H1 (cell line): Measurements from ENCODE around the gene NCCRP1. TPM values are rescaled to one million over a fixed set of nuclear protein-coding genes. Genes with fewer than 3 reads are reported as not detected.
A peak's percentile ranks its signal among the peaks of the same experiment; 100 is the strongest.

Source experiments
- CTCF ChIA-PET: fragments of 300-600 bp; sonication (Branson Sonifier 250); formaldehyde crosslinking; loops from one replicate; lab custom pipeline; 2021; ENCODE audit not compliant: partially characterized antibody; lab: Charles Lee
- POLR2A ChIA-PET: fragments of 300-600 bp; sonication (Branson Sonifier 250); formaldehyde crosslinking; loops from one replicate; lab custom pipeline; 2021; ENCODE audit warnings: inconsistent platforms; ENCODE audit not compliant: partially characterized antibody; lab: Charles Lee
- DNase-seq, 2 experiments: peaks; one replicate each; pipeline versions ENCODE4 v3.0.0 to v3.0.0-alpha.2; 2010 to 2022; ENCODE audit warnings: low spot score in 2 of 2, low read depth in 1 of 2, mixed read lengths in 1 of 2
- FAIRE-seq: peaks from 2 replicates; lab custom pipeline; 2011; peaks lifted over from hg19 to GRCh38; lab: Jason Lieb, UNC
- H2AFZ ChIP-seq: 2 replicates; pipeline ENCODE4 v1.8.1; 2012; ENCODE audit warnings: low read length, inconsistent platforms
- H2AK5ac ChIP-seq: 2 replicates; pipeline ENCODE4 v1.6.1; 2013; ENCODE audit warnings: low read depth, low read length
- H2BK120ac ChIP-seq: replicated peaks from 2 replicates; pipeline ENCODE3; 2013; ENCODE audit warnings: low read depth, low read length, inconsistent platforms
- H2BK12ac ChIP-seq: 2 replicates; pipeline ENCODE4 v1.6.1; 2013; ENCODE audit warnings: low read depth, low read length
- H2BK15ac ChIP-seq: 2 replicates; pipeline ENCODE4 v1.6.1; 2013; ENCODE audit warnings: low read length
- H2BK20ac ChIP-seq: 2 replicates; pipeline ENCODE4 v1.6.1; 2013; ENCODE audit warnings: low read length
- H2BK5ac ChIP-seq: 2 replicates; pipeline ENCODE4 v1.6.1; 2013; ENCODE audit warnings: low read depth, low read length
- H3K14ac ChIP-seq: 2 replicates; pipeline ENCODE4 v1.6.1; 2013; ENCODE audit warnings: inconsistent platforms; ENCODE audit not compliant: insufficient read length
- H3K18ac ChIP-seq: 2 replicates; pipeline ENCODE4 v1.6.1; 2013; ENCODE audit warnings: low read length; ENCODE audit errors: extremely low read depth
- H3K23ac ChIP-seq: 2 replicates; pipeline ENCODE4 v1.6.1; 2013; ENCODE audit warnings: inconsistent platforms; ENCODE audit not compliant: insufficient read length
- H3K23me2 ChIP-seq: 2 replicates; pipeline ENCODE4 v1.6.1; 2013; ENCODE audit warnings: low read depth, low read length
- H3K27ac ChIP-seq: 2 replicates; pipeline ENCODE4 v1.6.1; 2011; ENCODE audit warnings: low read depth, low read length, inconsistent platforms
- H3K27me3 ChIP-seq, 4 experiments: replicated peaks in 1 of 4; 1 replicate in 1 of 4; 2 replicates in 3 of 4; pipeline versions ENCODE4 v1.6.1 to v1.8.1; 2011 to 2013; ENCODE audit warnings: low read length in 3 of 4, mild to moderate bottlenecking in 3 of 4, inconsistent platforms in 2 of 4, mixed read lengths in 2 of 4, moderate library complexity in 1 of 4; ENCODE audit not compliant: control insufficient read depth in 3 of 4, insufficient read depth in 3 of 4; ENCODE audit errors: extremely low read depth in 1 of 4
- H3K36me3 ChIP-seq, 4 experiments: 2 replicates each; pipeline versions ENCODE4 v1.6.1 to v1.8.1; 2011 to 2013; ENCODE audit warnings: mild to moderate bottlenecking in 4 of 4, low read length in 3 of 4, moderate library complexity in 2 of 4, control low read depth in 1 of 4, inconsistent platforms in 1 of 4; ENCODE audit not compliant: insufficient read depth in 4 of 4, control insufficient read depth in 2 of 4
- H3K4ac ChIP-seq: replicated peaks from 2 replicates; pipeline ENCODE3; 2013; ENCODE audit warnings: low read length, low read depth, mixed read lengths, inconsistent platforms; ENCODE audit not compliant: insufficient read length
- H3K4me1 ChIP-seq, 4 experiments: replicated peaks in 1 of 4; 1 replicate in 1 of 4; 2 replicates in 3 of 4; pipeline versions ENCODE4 v1.6.1 to v1.8.1; 2011 to 2013; ENCODE audit warnings: low read length in 3 of 4, inconsistent platforms in 2 of 4, mixed read lengths in 1 of 4; ENCODE audit not compliant: insufficient read depth in 4 of 4, control insufficient read depth in 3 of 4
- H3K4me2 ChIP-seq, 2 experiments: 2 replicates each; pipeline versions ENCODE4 v1.6.1 to v1.8.1; 2011 to 2013; ENCODE audit warnings: low read depth in 2 of 2, low read length in 2 of 2, control low read depth in 1 of 2, inconsistent platforms in 1 of 2, mild to moderate bottlenecking in 1 of 2; ENCODE audit not compliant: insufficient read depth in 1 of 2
- H3K4me3 ChIP-seq, 4 experiments: fragments of 200-600, 300-600 bp in 1 of 4; sonication (generic), shearing (Covaris generic), sonication (Bioruptor Twin) in 1 of 4; 2 replicates each; pipeline versions ENCODE4 v1.5.1 to v1.8.1; 2011 to 2016; ENCODE audit warnings: low read length in 4 of 4, low read depth in 3 of 4, control low read depth in 2 of 4, inconsistent platforms in 2 of 4, mild to moderate bottlenecking in 2 of 4, mixed read lengths in 1 of 4, moderate library complexity in 1 of 4; ENCODE audit not compliant: insufficient read depth in 2 of 4; ENCODE audit errors: extremely low read depth in 1 of 4
- H3K56ac ChIP-seq: replicated peaks from 2 replicates; pipeline ENCODE3; 2013; ENCODE audit warnings: low read depth, mild to moderate bottlenecking, mixed read lengths, low read length, inconsistent platforms; ENCODE audit not compliant: insufficient read length
- H3K79me1 ChIP-seq: 2 replicates; pipeline ENCODE4 v1.6.1; 2013; ENCODE audit warnings: low read depth, low read length, control low read depth
- H3K79me2 ChIP-seq, 2 experiments: 2 replicates each; pipeline versions ENCODE4 v1.6.1 to v1.8.1; 2012 to 2013; ENCODE audit warnings: low read length in 2 of 2, mild to moderate bottlenecking in 2 of 2, inconsistent platforms in 1 of 2; ENCODE audit not compliant: insufficient read depth in 2 of 2, control insufficient read depth in 1 of 2
- H3K9ac ChIP-seq, 4 experiments: replicated peaks in 1 of 4; 1 replicate in 1 of 4; 2 replicates in 3 of 4; pipeline versions ENCODE4 v1.6.1 to v1.8.1; 2011 to 2013; ENCODE audit warnings: low read depth in 3 of 4, low read length in 3 of 4, control low read depth in 2 of 4, mild to moderate bottlenecking in 2 of 4, moderate library complexity in 2 of 4, inconsistent platforms in 1 of 4; ENCODE audit errors: extremely low read depth in 1 of 4
- H3K9me3 ChIP-seq, 2 experiments: 2 replicates each; pipeline versions ENCODE4 v1.6.1 to v1.8.1; 2012 to 2013; ENCODE audit warnings: mild to moderate bottlenecking in 2 of 2, moderate library complexity in 2 of 2, control low read depth in 1 of 2, inconsistent platforms in 1 of 2, low read depth in 1 of 2, low read length in 1 of 2, mixed read lengths in 1 of 2; ENCODE audit not compliant: insufficient read depth in 2 of 2
- H4K20me1 ChIP-seq, 2 experiments: replicated peaks in 1 of 2; 2 replicates each; pipeline versions ENCODE3 to v1.8.1; 2011 to 2013; ENCODE audit warnings: inconsistent platforms in 2 of 2, low read length in 2 of 2, mild to moderate bottlenecking in 1 of 2; ENCODE audit not compliant: insufficient read depth in 2 of 2, control insufficient read depth in 1 of 2
- H4K5ac ChIP-seq: 2 replicates; pipeline ENCODE4 v1.6.1; 2013; ENCODE audit warnings: low read length, low read depth, mixed read lengths, inconsistent platforms; ENCODE audit not compliant: insufficient read length
- H4K8ac ChIP-seq: 2 replicates; pipeline ENCODE4 v1.8.0; 2013; ENCODE audit warnings: mild to moderate bottlenecking, moderate library complexity, low read length, inconsistent platforms; ENCODE audit not compliant: insufficient read depth; ENCODE audit errors: extremely low read depth
- H4K91ac ChIP-seq: replicated peaks from 2 replicates; pipeline ENCODE3; 2013; ENCODE audit warnings: low read length, mixed read lengths, inconsistent platforms; ENCODE audit not compliant: insufficient read length
- CBX8 ChIP-seq: fragments of 300-800, 300-1000 bp; sonication (generic); IDR thresholded peaks from 2 replicates; pipeline ENCODE4 v1.7.1; 2016; ENCODE audit warnings: low read depth, low read length, borderline replicate concordance
- E2F6 ChIP-seq: IDR thresholded peaks from 2 replicates; pipeline ENCODE4 v1.6.1; 2012; ENCODE audit warnings: inconsistent platforms
- GABPA ChIP-seq: IDR thresholded peaks from 2 replicates; pipeline ENCODE4 v1.6.1; 2011; ENCODE audit warnings: mild to moderate bottlenecking, low read length, moderate library complexity, borderline replicate concordance; ENCODE audit not compliant: insufficient read depth
- KDM5A ChIP-seq: fragments of 200-600 bp; IDR thresholded peaks from 2 replicates; pipeline ENCODE4 v1.7.1; 2012; ENCODE audit warnings: mild to moderate bottlenecking, low read length, inconsistent platforms, mixed read lengths
- PHF8 ChIP-seq: fragments of 200-600 bp; sonication (generic); conservative IDR thresholded peaks from 2 replicates; pipeline ENCODE4 v1.7.1; 2012; ENCODE audit warnings: low read depth, mild to moderate bottlenecking, inconsistent platforms, low read length, moderate library complexity
- POLR2A ChIP-seq, 2 experiments: IDR thresholded peaks; 1 replicate in 1 of 2; 2 replicates in 1 of 2; pipeline ENCODE4 v1.6.1; 2011; ENCODE audit warnings: low read depth in 2 of 2, low read length in 2 of 2, mild to moderate bottlenecking in 2 of 2; ENCODE audit errors: control extremely low read depth in 1 of 2
- POU5F1 ChIP-seq: IDR thresholded peaks from 2 replicates; pipeline ENCODE4 v1.6.1; 2011; ENCODE audit warnings: low read depth, mild to moderate bottlenecking, low read length, moderate library complexity
- TAF7 ChIP-seq: optimal IDR thresholded peaks from 2 replicates; pipeline ENCODE3; 2011; ENCODE audit warnings: low read depth, mild to moderate bottlenecking, inconsistent platforms, low read length, moderate library complexity, borderline replicate concordance
- ZNF274 ChIP-seq: IDR thresholded peaks from 2 replicates; pipeline ENCODE4 v1.7.0; 2012; ENCODE audit warnings: low read length, borderline replicate concordance; ENCODE audit errors: extremely low read depth
- WGBS, 2 experiments: shearing (Covaris generic) in 1 of 2; methylation state at CpG; one replicate each; pipeline versions ENCODE4 v1.1.6 to v1.1.7; 2013 to 2015; ENCODE audit warnings: low lambda C conversion rate in 2 of 2, mixed read lengths in 2 of 2, inconsistent platforms in 1 of 2, low coverage in 1 of 2, missing lambda C conversion rate in 1 of 2; ENCODE audit not compliant: insufficient replicate concordance in 2 of 2, insufficient coverage in 1 of 2, insufficient read length in 1 of 2; ENCODE audit errors: extremely low coverage in 1 of 2, missing lambda C conversion rate in 1 of 2; 5-methylcytosine and 5-hydroxymethylcytosine counted together
- polyA plus RNA-seq, 7 experiments: library from polyadenylated mRNA; depleted of rRNA in 3 of 7; stranded (reverse) in 5 of 7; unstranded in 2 of 7; fragments of >200 nt in 5 of 7; fragments of 200-250 nt in 2 of 7; gene quantifications; 1 replicate in 5 of 7; 2 replicates in 1 of 7; 4 replicates in 1 of 7; pipeline versions ENCODE4 v1.2.1 to v1.2.3, GENCODE V29; 2011 to 2013; ENCODE audit warnings: missing spikeins in 2 of 7, mixed read lengths in 2 of 7
- total RNA-seq: library from RNA; stranded (reverse); fragmentation: NEBNext Ultra II Directional; extraction: Animal tissue kit (Norgen Biotek cat#: 25700); gene quantifications from 2 replicates; pipeline ENCODE4 v1.2.1, GENCODE V29; 2021
- TF ChIP-seq, protein P1 (sequence below), 3 experiments: IDR thresholded peaks; 1 replicate in 2 of 3; 2 replicates in 1 of 3; pipeline versions ENCODE4 v1.5.1 to v1.6.1; 2011; ENCODE audit warnings: low read length in 3 of 3, mild to moderate bottlenecking in 3 of 3, inconsistent platforms in 2 of 3, low read depth in 1 of 3, moderate library complexity in 1 of 3; ENCODE audit not compliant: insufficient read depth in 1 of 3; ENCODE audit errors: control extremely low read depth in 1 of 3

NCCRP1 gene
- total and polyA plus RNA-seq, 2 of the 8 experiments (the other 6 are each of a cell fraction or from before 2014, with no cell fraction given) = 2.8 to 7.9 TPM

- no peaks in the 10 kb centered on the region for H3K79me2 ChIP-seq
- H4K20me1 ChIP-seq = peaks cover 0 to 2% of the 10 kb centered on the region in 2 experiments
- H3K56ac ChIP-seq = no peak overlapping the region
- H2BK5ac ChIP-seq = no peak overlapping the region
- no peak overlapping the region for H3K23ac ChIP-seq
- peak in 1 of 2 experiments; percentile 58 for DNase-seq
- H3K4ac ChIP-seq = no peak overlapping the region
- H4K91ac ChIP-seq = peak overlapping the region; percentile 10
- peaks cover 8% of the 10 kb centered on the region; the same call in 1 of the 2 replicates for H3K23me2 ChIP-seq
- no peak overlapping the region for H2BK12ac ChIP-seq
- H3K4me2 ChIP-seq = peak overlapping the region; percentile 43 to 85
- FAIRE-seq = no peak
- peak overlapping the region; percentile 5; the same call in 1 of the 2 replicates for H4K8ac ChIP-seq
- 0 out of 2 replicates have a peak overlapping the region, but pooled peaks have one; percentile 23 for H2AFZ ChIP-seq
- H2BK120ac ChIP-seq = no peak overlapping the region
- no peak overlapping the region for H3K18ac ChIP-seq
- no peak overlapping the region for H4K5ac ChIP-seq
- H3K4me1 ChIP-seq = peaks cover 0 to 9% (median 8%) of the 10 kb centered on the region in 4 experiments; a peak in 6 of 7 replicates
- 55% methylated on average over 4 of the region's 7 CpGs; no CpG with 5 or more reads in 1 of the 2 experiments for WGBS, 2 experiments
- H3K27ac ChIP-seq = no peak overlapping the region
- no peak overlapping the region for H2AK5ac ChIP-seq
- no peaks in the 10 kb centered on the region for H3K36me3 ChIP-seq
- no peak overlapping the region for H3K9ac ChIP-seq
- H3K14ac ChIP-seq = no peak overlapping the region
- peaks cover 11 to 28% (median 21%) of the 10 kb centered on the region in 4 experiments for H3K27me3 ChIP-seq
- peak overlapping the region; percentile 81; the same call in 1 of the 2 replicates for H2BK15ac ChIP-seq
- peak overlapping the region in 1 of 4 experiments; percentile 62; a peak in 2 of 8 replicates for H3K4me3 ChIP-seq
- no peak overlapping the region for H2BK20ac ChIP-seq
- ChIA-PET CTCF (interaction anchor here (0.5 to 7.1 kb wide), 8 partner anchors 9 to 134 kb away, joined by 3 to 53 read pairs (median 8); no protein-coding TSS in a partner anchor), POLR2A (interaction anchor here (1.0 to 1.7 kb wide), 5 partner anchors 9 to 239 kb away, joined by 3 to 6 read pairs (median 4); partner anchors contain the start of gene RPS16)
- H3K9me3 ChIP-seq = no peaks in the 10 kb centered on the region
- H3K79me1 ChIP-seq = no peaks in the 10 kb centered on the region
- no peak for TF ChIP-seq GABPA
- no peak for TF ChIP-seq POU5F1
- no peak for TF ChIP-seq TAF7
- no peak for TF ChIP-seq E2F6
- TF ChIP-seq CBX8 = no peak
- TF ChIP-seq KDM5A = no peak
- TF ChIP-seq POLR2A (IDR thresholded peaks at IDR 0.05; ENCODE audit: control extremely low read depth in 1 of 2, low read depth in 2 of 2, low read length in 2 of 2) = no peak
- TF ChIP-seq PHF8 = no peak
- TF ChIP-seq, protein P1, sequence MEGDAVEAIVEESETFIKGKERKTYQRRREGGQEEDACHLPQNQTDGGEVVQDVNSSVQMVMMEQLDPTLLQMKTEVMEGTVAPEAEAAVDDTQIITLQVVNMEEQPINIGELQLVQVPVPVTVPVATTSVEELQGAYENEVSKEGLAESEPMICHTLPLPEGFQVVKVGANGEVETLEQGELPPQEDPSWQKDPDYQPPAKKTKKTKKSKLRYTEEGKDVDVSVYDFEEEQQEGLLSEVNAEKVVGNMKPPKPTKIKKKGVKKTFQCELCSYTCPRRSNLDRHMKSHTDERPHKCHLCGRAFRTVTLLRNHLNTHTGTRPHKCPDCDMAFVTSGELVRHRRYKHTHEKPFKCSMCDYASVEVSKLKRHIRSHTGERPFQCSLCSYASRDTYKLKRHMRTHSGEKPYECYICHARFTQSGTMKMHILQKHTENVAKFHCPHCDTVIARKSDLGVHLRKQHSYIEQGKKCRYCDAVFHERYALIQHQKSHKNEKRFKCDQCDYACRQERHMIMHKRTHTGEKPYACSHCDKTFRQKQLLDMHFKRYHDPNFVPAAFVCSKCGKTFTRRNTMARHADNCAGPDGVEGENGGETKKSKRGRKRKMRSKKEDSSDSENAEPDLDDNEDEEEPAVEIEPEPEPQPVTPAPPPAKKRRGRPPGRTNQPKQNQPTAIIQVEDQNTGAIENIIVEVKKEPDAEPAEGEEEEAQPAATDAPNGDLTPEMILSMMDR (IDR thresholded peaks at IDR 0.05; ENCODE audit: control extremely low read depth in 1 of 3, insufficient read depth in 1 of 3, low read depth in 1 of 3, low read length in 3 of 3) = no peak
- no peak for TF ChIP-seq ZNF274
Measured at GRCh38 chr19:39196320-39196719, 444 bp upstream of the NCCRP1 start.
